ENCODE data around the gene YWHAG.

- TF ChIP-seq CTCF (IDR thresholded peaks at IDR 0.05; ENCODE audit: insufficient read depth, low read depth, low read length) (no peak), EZH2 (IDR thresholded peaks at IDR 0.05; ENCODE audit: insufficient read depth, low read length) (no peak)
Observed at GRCh38 chr7:76405738-76406137, 46.9 kb upstream of the YWHAG start.
